Mesenchymal stem cell (in vitro differentiated cells and primary cell): Measurements from ENCODE around the gene GLDC.

Experiments
- DNase-seq: peaks from one replicate; pipeline ENCODE4 v3.0.0-alpha.2; 2013
- H2AFZ ChIP-seq: one replicate; pipeline ENCODE4 v1.6.1; 2013; ENCODE audit warnings: low read depth, mild to moderate bottlenecking, control low read depth, inconsistent platforms, low read length, moderate library complexity
- H2AK5ac ChIP-seq: 2 replicates; pipeline ENCODE4 v1.6.1; 2013; ENCODE audit warnings: low read length, moderate library complexity, mild to moderate bottlenecking, inconsistent platforms; ENCODE audit not compliant: severe bottlenecking
- H2BK120ac ChIP-seq: one replicate; pipeline ENCODE4 v1.6.1; 2013; ENCODE audit warnings: low read depth, mild to moderate bottlenecking, inconsistent platforms, low read length, moderate library complexity
- H2BK12ac ChIP-seq, 2 experiments: one replicate each; pipeline ENCODE4 v1.6.1; 2013; ENCODE audit warnings: inconsistent platforms in 2 of 2, low read length in 2 of 2, mild to moderate bottlenecking in 2 of 2, moderate library complexity in 2 of 2, control low read depth in 1 of 2
- H2BK15ac ChIP-seq: one replicate; pipeline ENCODE4 v1.6.1; 2013; ENCODE audit warnings: mild to moderate bottlenecking, low read depth, inconsistent platforms; ENCODE audit not compliant: poor library complexity, severe bottlenecking
- H2BK5ac ChIP-seq: 2 replicates; pipeline ENCODE4 v1.6.1; 2013; ENCODE audit warnings: low read depth, mild to moderate bottlenecking, low read length, control low read depth, inconsistent platforms; ENCODE audit not compliant: poor library complexity, severe bottlenecking
- H3K14ac ChIP-seq, 2 experiments: one replicate each; pipeline ENCODE4 v1.6.1; 2013; ENCODE audit warnings: inconsistent platforms in 2 of 2, low read length in 2 of 2, control low read depth in 1 of 2, mild to moderate bottlenecking in 1 of 2, moderate library complexity in 1 of 2
- H3K18ac ChIP-seq, 2 experiments: one replicate each; pipeline ENCODE4 v1.6.1; 2013; ENCODE audit warnings: inconsistent platforms in 2 of 2, low read length in 2 of 2, control low read depth in 1 of 2, low read depth in 1 of 2, mild to moderate bottlenecking in 1 of 2
- H3K23ac ChIP-seq, 2 experiments: one replicate each; pipeline ENCODE4 v1.6.1; 2013; ENCODE audit warnings: inconsistent platforms in 2 of 2, low read length in 2 of 2, mild to moderate bottlenecking in 2 of 2, moderate library complexity in 2 of 2, control low read depth in 1 of 2
- H3K27ac ChIP-seq: 2 replicates; pipeline ENCODE4 v1.5.1; 2013; ENCODE audit warnings: mild to moderate bottlenecking, moderate library complexity, low read length, control low read depth, inconsistent platforms; ENCODE audit not compliant: poor library complexity, severe bottlenecking
- H3K27me3 ChIP-seq, 2 experiments: 2 replicates each; pipeline versions ENCODE4 v1.6.1 to v1.7.0; 2013; ENCODE audit warnings: low read length in 2 of 2, mild to moderate bottlenecking in 2 of 2, moderate library complexity in 2 of 2, control low read depth in 1 of 2, inconsistent platforms in 1 of 2; ENCODE audit not compliant: control insufficient read depth in 1 of 2, insufficient read depth in 1 of 2
- H3K36me3 ChIP-seq, 2 experiments: 2 replicates each; pipeline versions ENCODE4 v1.6.1 to v1.7.0; 2013; ENCODE audit warnings: low read length in 2 of 2, control low read depth in 1 of 2, inconsistent platforms in 1 of 2, low read depth in 1 of 2, mild to moderate bottlenecking in 1 of 2; ENCODE audit not compliant: insufficient read depth in 2 of 2, control insufficient read depth in 1 of 2
- H3K4ac ChIP-seq, 2 experiments: one replicate each; pipeline ENCODE4 v1.6.1; 2013; ENCODE audit warnings: inconsistent platforms in 2 of 2, low read length in 2 of 2, mild to moderate bottlenecking in 2 of 2, moderate library complexity in 2 of 2, control low read depth in 1 of 2, low read depth in 1 of 2
- H3K4me1 ChIP-seq: 2 replicates; pipeline ENCODE4 v1.6.1; 2013; ENCODE audit warnings: low read depth, low read length, control low read depth; ENCODE audit not compliant: control insufficient read depth, insufficient read depth
- H3K4me2 ChIP-seq: 2 replicates; pipeline ENCODE4 v1.6.1; 2013; ENCODE audit warnings: low read length, mild to moderate bottlenecking, inconsistent platforms; ENCODE audit not compliant: poor library complexity, severe bottlenecking
- H3K4me3 ChIP-seq, 2 experiments: 2 replicates each; pipeline versions ENCODE4 v1.5.1 to v1.7.0; 2013; ENCODE audit warnings: low read length in 2 of 2, mild to moderate bottlenecking in 2 of 2, control low read depth in 1 of 2, low read depth in 1 of 2; ENCODE audit not compliant: insufficient read depth in 1 of 2
- H3K79me1 ChIP-seq: replicated peaks from 2 replicates; pipeline ENCODE4 v1.6.1; 2013; ENCODE audit warnings: mild to moderate bottlenecking, control low read depth, low read length, inconsistent platforms; ENCODE audit not compliant: poor library complexity, severe bottlenecking
- H3K9ac ChIP-seq: 2 replicates; pipeline ENCODE4 v1.7.0; 2013; ENCODE audit warnings: mild to moderate bottlenecking, low read length, moderate library complexity
- H3K9me3 ChIP-seq: 2 replicates; pipeline ENCODE4 v1.7.0; 2013; ENCODE audit warnings: mild to moderate bottlenecking, low read length; ENCODE audit not compliant: control insufficient read depth
- H4K8ac ChIP-seq: one replicate; pipeline ENCODE4 v1.6.1; 2013; ENCODE audit warnings: inconsistent platforms, mild to moderate bottlenecking, low read length, moderate library complexity
- H4K91ac ChIP-seq: one replicate; pipeline ENCODE4 v1.6.1; 2013; ENCODE audit warnings: mild to moderate bottlenecking, low read length, inconsistent platforms
- WGBS: methylation state at CpG from one replicate; pipeline ENCODE4 v1.1.7; 2013; ENCODE audit warnings: mixed read lengths; 5-methylcytosine and 5-hydroxymethylcytosine counted together

GLDC gene

DNA sequence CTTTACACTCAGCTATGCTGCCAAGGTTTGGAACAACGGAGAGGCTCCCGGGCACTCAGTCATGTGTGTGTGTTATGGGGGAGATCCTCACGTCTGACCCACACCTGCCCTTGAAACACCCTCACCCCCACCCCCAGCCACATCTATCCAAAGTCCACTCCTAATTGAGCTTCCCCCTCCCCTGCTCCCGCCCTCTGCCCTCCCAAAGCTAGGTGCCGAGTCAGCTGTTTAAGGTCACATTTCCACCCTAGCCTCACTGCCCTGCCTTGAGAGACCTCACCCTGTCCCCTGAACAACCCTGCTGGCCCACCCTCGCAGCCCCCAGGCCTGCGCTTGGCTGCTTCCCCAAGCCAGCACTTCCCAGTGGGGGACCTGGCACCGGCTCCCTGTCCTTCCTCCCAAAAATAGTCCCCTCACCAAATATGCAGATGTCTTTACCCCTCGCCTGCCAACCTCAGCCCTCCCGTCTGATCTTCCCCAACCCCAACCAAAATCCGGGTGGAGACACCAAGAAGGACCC is 36.0 kb downstream of the GLDC start:
- H3K36me3 ChIP-seq = no peaks in the 10 kb centered on the region
- H2BK5ac ChIP-seq = no peak overlapping the region
- H2BK15ac ChIP-seq = peak overlapping the region; percentile 7
- H3K27ac ChIP-seq = no peak overlapping the region
- no peaks in the 10 kb centered on the region for H3K4me1 ChIP-seq
- H3K14ac ChIP-seq = no peak overlapping the region
- no peak overlapping the region for H3K4ac ChIP-seq
- H4K8ac ChIP-seq = no peak overlapping the region
- no peak overlapping the region for H2AK5ac ChIP-seq
- H3K9ac ChIP-seq = no peak overlapping the region
- no peak overlapping the region for H3K4me3 ChIP-seq
- H3K9me3 ChIP-seq = no peaks in the 10 kb centered on the region
- H3K23ac ChIP-seq = no peak overlapping the region
- H3K18ac ChIP-seq = no peak overlapping the region
- 95% methylated on average over 10 of the region's 11 CpGs for WGBS
- DNase-seq = no peak
- no peak overlapping the region for H2AFZ ChIP-seq
- H3K4me2 ChIP-seq = no peak overlapping the region
- H2BK120ac ChIP-seq = no peak overlapping the region
- H2BK12ac ChIP-seq = no peak overlapping the region
- H3K27me3 ChIP-seq = peaks cover 0 to 8% of the 10 kb centered on the region in 2 experiments
- H4K91ac ChIP-seq = no peak overlapping the region
- H3K79me1 ChIP-seq = no peaks in the 10 kb centered on the region

- Histone ChIP-seq H3K79me1 (no peaks in the 10 kb centered on the region), H3K9me3 (no peaks in the 10 kb centered on the region), H4K8ac (no peak overlapping the region), H2BK12ac (no peak overlapping the region), H2AFZ (no peak overlapping the region), H3K36me3 (no peaks in the 10 kb centered on the region), H3K23ac (no peak overlapping the region), H3K4me3 (no peak overlapping the region), H2BK15ac (no peak overlapping the region), H2AK5ac (no peak overlapping the region), H3K4me2 (no peak overlapping the region), H2BK5ac (no peak overlapping the region), H3K4me1 (no peaks in the 10 kb centered on the region), H2BK120ac (no peak overlapping the region), H3K14ac (no peak overlapping the region), H3K4ac (no peak overlapping the region), H4K91ac (no peak overlapping the region), H3K27me3 (peaks cover 0 to 5% of the 10 kb centered on the region in 2 experiments), H3K27ac (no peak overlapping the region), H3K9ac (no peak overlapping the region), H3K18ac (no peak overlapping the region)
- WGBS = 89% methylated on average over 5 of the region's 5 CpGs
- no peak for DNase-seq
Observed at GRCh38 chr9:6605202-6605601, 40.3 kb downstream of the GLDC start.

DNA sequence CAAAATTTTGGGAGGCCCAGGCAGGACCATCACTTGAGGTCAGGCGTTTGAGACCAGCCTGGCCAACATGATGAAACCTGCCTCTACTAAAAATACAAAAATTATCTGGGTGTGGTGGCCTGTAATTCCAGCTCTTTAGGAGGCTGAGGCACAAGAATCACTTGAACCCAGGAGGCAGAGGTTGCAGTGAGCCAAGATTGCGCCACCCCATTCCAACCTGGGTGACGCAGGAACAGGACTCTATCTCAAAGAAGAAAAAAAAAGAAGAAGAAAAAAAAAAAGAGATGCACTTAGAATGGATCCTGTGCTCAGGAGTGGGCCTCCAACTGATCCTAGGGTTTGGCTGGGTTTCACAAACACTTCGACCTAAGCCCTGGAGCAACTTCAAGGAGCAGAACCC is 45.1 kb downstream of the GLDC start:
- Histone ChIP-seq H3K4me3 (no peak overlapping the region), H3K4ac (no peak overlapping the region), H2AK5ac (no peak overlapping the region), H3K27ac (no peak overlapping the region), H3K18ac (no peak overlapping the region), H3K4me2 (no peak overlapping the region), H3K9ac (no peak overlapping the region), H3K79me1 (no peaks in the 10 kb centered on the region), H3K4me1 (no peaks in the 10 kb centered on the region), H3K36me3 (no peaks in the 10 kb centered on the region), H2BK120ac (no peak overlapping the region), H3K23ac (no peak overlapping the region), H3K27me3 (peaks cover 0 to 5% of the 10 kb centered on the region in 2 experiments), H4K8ac (no peak overlapping the region), H3K14ac (no peak overlapping the region), H2BK12ac (no peak overlapping the region), H2BK15ac (no peak overlapping the region), H2AFZ (no peak overlapping the region), H2BK5ac (no peak overlapping the region), H4K91ac (no peak overlapping the region), H3K9me3 (no peaks in the 10 kb centered on the region)
- WGBS = 100% methylated on average over 4 of the region's 4 CpGs
- no peak for DNase-seq

- H3K4me2 ChIP-seq = no peak overlapping the region
- H2BK15ac ChIP-seq = no peak overlapping the region
- no peak overlapping the region for H2BK12ac ChIP-seq
- H3K4ac ChIP-seq = no peak overlapping the region
- no peak overlapping the region for H2AK5ac ChIP-seq
- no peak overlapping the region for H3K27ac ChIP-seq
- no peaks in the 10 kb centered on the region for H3K36me3 ChIP-seq
- H3K4me1 ChIP-seq = no peaks in the 10 kb centered on the region
- H2AFZ ChIP-seq = no peak overlapping the region
- no peak overlapping the region for H4K8ac ChIP-seq
- WGBS = 93% methylated on average over 5 of the region's 5 CpGs
- H3K9me3 ChIP-seq = no peaks in the 10 kb centered on the region
- H4K91ac ChIP-seq = no peak overlapping the region
- no peak overlapping the region for H2BK5ac ChIP-seq
- no peak overlapping the region for H3K4me3 ChIP-seq
- no peak for DNase-seq
- H3K9ac ChIP-seq = no peak overlapping the region
- no peak overlapping the region for H3K14ac ChIP-seq
- no peak overlapping the region for H2BK120ac ChIP-seq
- peaks cover 0 to 5% of the 10 kb centered on the region in 2 experiments for H3K27me3 ChIP-seq
- no peak overlapping the region for H3K18ac ChIP-seq
- H3K23ac ChIP-seq = no peak overlapping the region
- H3K79me1 ChIP-seq = no peaks in the 10 kb centered on the region
Observed at GRCh38 chr9:6600006-6600405, 45.5 kb downstream of the GLDC start.
